ENCODE data around the gene TSSK1B.

TSSK1B gene

GRCh38 chr5:113397046-113397445 is 37.7 kb downstream of the TSSK1B start:
- FAIRE-seq: no peak

GRCh38 chr5:113394658-113395057 is 40.1 kb downstream of the TSSK1B start:
- FAIRE-seq: no peak

GRCh38 chr5:113390224-113390623 is 44.6 kb downstream of the TSSK1B start:
- no peak for FAIRE-seq

GRCh38 chr5:113389116-113389515 is 45.7 kb downstream of the TSSK1B start:
- no peak for FAIRE-seq

GRCh38 chr5:113387844-113388243 is 46.9 kb downstream of the TSSK1B start:
- no peak for FAIRE-seq

GRCh38 chr5:113384782-113385285 is 50.0 kb downstream of the TSSK1B start:
- FAIRE-seq: no peak

- no peak for FAIRE-seq
These were observed 52.1 kb downstream of the TSSK1B start for GRCh38 chr5:113382731-113383130.
